IPS-20b (cell line): ENCODE measurements around the gene JADE2.

Experiments used
- H3K27ac ChIP-seq: one replicate; pipeline ENCODE4 v1.5.1; 2013; ENCODE audit warnings: low read length
- H3K27me3 ChIP-seq: 2 replicates; pipeline ENCODE4 v1.6.1; 2013; ENCODE audit warnings: mild to moderate bottlenecking, low read length, inconsistent platforms; ENCODE audit not compliant: insufficient read depth
- H3K36me3 ChIP-seq: 2 replicates; pipeline ENCODE4 v1.6.1; 2013; ENCODE audit warnings: low read depth, mild to moderate bottlenecking, inconsistent platforms, low read length, moderate library complexity; ENCODE audit not compliant: insufficient read depth
- H3K4me1 ChIP-seq: 2 replicates; pipeline ENCODE4 v1.6.1; 2013; ENCODE audit warnings: mild to moderate bottlenecking, control low read depth, inconsistent platforms, low read length, moderate library complexity; ENCODE audit not compliant: insufficient read depth
- H3K4me3 ChIP-seq: 2 replicates; pipeline ENCODE4 v1.5.1; 2013; ENCODE audit warnings: mild to moderate bottlenecking, low read length, inconsistent platforms
- H3K9ac ChIP-seq: 2 replicates; pipeline ENCODE4 v1.6.1; 2013; ENCODE audit warnings: low read depth, mild to moderate bottlenecking, inconsistent platforms, low read length, moderate library complexity
- H3K9me3 ChIP-seq: 2 replicates; pipeline ENCODE4 v1.6.1; 2013; ENCODE audit warnings: mild to moderate bottlenecking, low read depth, low read length, inconsistent platforms; ENCODE audit not compliant: insufficient read depth

Gene JADE2

DNA sequence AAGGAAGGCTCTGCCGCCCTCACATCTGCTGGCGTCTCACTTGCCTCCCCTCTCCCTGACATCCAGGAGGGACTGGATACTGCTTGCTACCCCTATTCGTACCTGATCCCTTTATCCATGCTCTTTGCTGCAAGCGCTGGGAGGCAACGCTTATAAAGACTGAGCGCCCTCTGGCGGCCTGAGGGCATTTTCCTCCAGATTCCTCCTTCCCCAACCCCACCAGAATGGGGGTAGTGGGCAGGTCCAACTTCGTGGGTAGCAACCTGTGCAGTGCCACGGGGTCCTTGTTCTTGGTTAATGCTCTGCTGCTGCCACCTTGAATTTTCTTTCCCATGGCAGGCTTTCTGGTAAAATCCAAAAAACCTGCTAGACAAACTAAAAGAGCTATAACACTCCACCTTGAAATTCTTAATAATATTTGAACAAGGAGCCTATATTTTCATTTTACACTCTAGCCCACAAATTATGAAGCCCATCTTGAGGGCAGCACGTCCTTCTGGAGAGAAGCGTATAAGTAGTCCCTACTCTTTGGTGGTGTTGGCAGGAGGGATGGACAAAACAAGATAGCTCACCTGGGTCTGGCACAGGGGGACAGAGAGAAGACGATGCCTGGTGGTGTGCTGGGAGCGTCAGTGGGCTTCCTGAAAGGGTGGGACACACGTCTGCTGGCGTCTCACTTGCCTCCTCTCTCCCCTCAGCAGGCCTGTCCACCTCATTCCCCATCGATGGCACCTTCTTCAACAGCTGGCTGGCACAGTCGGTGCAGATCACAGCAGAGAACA lies 52.5 kb downstream of the JADE2 start:
- Histone ChIP-seq H3K9ac (no peak overlapping the region), H3K4me3 (no peak overlapping the region), H3K27me3 (no peaks in the 10 kb centered on the region), H3K36me3 (peaks cover 70% of the 10 kb centered on the region), H3K27ac (no peak overlapping the region), H3K4me1 (no peaks in the 10 kb centered on the region), H3K9me3 (no peaks in the 10 kb centered on the region)

DNA sequence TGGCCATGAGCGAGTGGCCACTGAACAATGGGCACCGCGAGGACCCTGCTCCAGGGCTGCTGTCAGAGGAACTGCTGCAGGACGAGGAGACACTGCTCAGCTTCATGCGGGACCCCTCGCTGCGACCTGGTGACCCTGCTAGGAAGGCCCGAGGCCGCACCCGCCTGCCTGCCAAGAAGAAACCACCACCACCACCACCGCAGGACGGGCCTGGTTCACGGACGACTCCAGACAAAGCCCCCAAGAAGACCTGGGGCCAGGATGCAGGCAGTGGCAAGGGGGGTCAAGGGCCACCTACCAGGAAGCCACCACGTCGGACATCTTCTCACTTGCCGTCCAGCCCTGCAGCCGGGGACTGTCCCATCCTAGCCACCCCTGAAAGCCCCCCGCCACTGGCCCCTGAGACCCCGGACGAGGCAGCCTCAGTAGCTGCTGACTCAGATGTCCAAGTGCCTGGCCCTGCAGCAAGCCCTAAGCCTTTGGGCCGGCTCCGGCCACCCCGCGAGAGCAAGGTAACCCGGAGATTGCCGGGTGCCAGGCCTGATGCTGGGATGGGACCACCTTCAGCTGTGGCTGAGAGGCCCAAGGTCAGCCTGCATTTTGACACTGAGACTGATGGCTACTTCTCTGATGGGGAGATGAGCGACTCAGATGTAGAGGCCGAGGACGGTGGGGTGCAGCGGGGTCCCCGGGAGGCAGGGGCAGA lies 53.3 kb downstream of the JADE2 start:
- Histone ChIP-seq H3K4me3 (no peak overlapping the region), H3K27me3 (no peaks in the 10 kb centered on the region), H3K27ac (no peak overlapping the region), H3K36me3 (peaks cover 62% of the 10 kb centered on the region), H3K4me1 (no peaks in the 10 kb centered on the region), H3K9me3 (no peaks in the 10 kb centered on the region), H3K9ac (no peak overlapping the region)

DNA sequence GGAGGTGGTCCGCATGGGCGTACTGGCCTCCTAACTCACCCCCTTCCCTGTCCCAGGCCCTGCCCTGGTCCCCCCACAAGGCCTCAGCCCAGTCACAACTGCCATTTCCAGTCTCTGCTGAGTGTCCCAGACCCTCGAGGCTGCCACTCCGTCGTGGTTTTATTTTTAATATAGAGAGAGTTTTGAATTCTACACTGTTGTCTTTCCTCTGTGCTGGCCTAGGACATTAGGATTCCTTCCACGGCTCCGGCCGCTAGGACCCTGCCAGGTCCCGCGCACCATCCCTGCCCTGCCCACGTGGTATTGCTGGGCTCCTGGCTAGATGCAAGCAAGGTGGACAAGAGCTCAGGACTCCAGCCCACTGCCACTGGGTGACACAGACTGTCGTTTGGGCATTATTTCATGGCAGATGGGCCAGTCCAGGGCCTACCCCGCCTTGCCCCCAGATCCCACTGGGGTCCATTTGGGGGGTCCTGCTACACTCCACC lies 53.9 kb downstream of the JADE2 start:
- H3K27me3 ChIP-seq: no peaks in the 10 kb centered on the region
- no peak overlapping the region for H3K9ac ChIP-seq
- H3K27ac ChIP-seq: no peak overlapping the region
- no peak overlapping the region for H3K4me3 ChIP-seq
- H3K36me3 ChIP-seq: peaks cover 56% of the 10 kb centered on the region
- H3K4me1 ChIP-seq: no peaks in the 10 kb centered on the region
- H3K9me3 ChIP-seq: no peaks in the 10 kb centered on the region

DNA sequence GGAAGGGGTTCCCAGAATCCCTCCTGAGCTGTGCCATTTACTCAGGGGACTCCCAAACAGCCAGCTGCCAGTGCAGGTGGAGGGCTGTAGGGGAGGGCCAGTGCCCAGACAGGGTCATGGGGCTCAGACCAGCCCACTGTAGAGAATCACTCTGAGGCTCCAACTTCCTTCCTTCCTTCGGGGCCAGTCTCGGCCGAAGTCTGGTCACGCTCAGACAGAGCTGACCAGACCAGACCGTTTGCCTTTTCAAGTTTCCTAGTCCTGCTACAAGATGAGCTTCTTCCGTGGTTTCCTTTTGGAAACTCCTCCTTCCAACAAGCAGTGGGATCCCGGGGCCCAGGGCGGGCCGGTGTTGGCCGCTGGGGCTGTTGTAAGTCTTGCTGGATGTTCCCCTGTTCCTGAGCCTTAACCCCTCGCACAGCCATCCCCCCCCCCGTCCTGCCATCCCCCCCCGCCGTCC lies 54.6 kb downstream of the JADE2 start:
- no peak overlapping the region for H3K27ac ChIP-seq
- peaks cover 49% of the 10 kb centered on the region for H3K36me3 ChIP-seq
- H3K9ac ChIP-seq: no peak overlapping the region
- no peaks in the 10 kb centered on the region for H3K4me1 ChIP-seq
- H3K4me3 ChIP-seq: no peak overlapping the region
- no peaks in the 10 kb centered on the region for H3K27me3 ChIP-seq
- H3K9me3 ChIP-seq: no peaks in the 10 kb centered on the region

DNA sequence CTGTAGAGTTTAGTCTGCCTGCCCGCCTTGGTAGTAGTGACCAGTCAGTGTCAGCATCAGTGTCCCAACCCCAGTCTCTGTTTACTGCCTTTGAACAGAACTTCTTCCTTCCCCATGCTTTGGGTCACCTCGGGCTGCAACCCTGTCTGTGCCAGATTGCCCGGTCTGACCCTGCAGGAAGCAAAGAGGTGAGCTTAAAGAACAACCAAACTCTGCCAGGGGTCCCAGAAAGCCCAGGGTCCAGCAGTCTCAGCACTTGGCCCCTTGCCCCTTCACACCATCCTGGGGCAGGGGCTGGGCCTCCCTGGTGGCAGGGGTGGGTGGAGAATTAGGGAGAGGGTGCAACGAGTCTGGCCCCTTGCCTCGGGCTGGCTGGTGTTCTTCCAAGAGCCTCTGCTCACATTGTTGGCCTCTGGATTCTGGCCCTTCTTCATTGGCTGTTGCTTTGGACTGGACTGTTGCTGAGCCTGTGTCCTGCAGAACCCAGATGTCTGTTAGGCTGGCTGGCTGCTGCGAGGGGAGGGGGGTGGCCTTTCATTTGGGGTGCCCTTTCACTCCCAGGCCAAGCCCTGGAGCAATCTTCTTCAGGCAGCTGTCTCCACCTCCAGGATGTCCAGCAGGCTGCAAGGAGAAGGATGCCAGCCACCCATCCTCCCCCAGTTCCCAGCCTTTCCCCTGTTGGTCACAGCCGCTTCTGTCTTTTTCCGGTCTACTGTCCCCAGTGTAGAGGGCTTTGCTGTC lies 55.9 kb downstream of the JADE2 start:
- Histone ChIP-seq H3K27ac (no peak overlapping the region), H3K9ac (no peak overlapping the region), H3K27me3 (no peaks in the 10 kb centered on the region), H3K4me3 (no peak overlapping the region), H3K36me3 (peaks cover 40% of the 10 kb centered on the region), H3K4me1 (no peaks in the 10 kb centered on the region), H3K9me3 (no peaks in the 10 kb centered on the region)

DNA sequence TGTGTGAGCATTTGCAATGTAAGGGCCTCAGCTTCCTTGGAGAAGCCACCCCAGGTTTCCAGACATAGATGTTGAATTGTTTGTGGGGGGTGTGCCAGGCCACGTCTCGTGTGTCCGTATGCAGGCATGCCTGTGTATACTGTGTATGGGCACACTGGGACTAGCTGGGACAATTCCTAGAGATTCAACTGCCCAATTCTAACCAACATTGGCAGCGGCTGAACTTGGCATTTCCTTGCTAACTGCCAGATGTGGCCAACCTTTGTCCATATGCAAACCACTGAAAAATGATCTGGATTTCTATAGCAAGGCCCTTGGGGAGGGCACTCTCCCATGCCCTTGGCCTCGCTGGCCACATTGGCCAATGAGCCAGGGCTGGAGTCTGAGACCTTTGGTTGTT lies 56.8 kb downstream of the JADE2 start:
- H3K4me1 ChIP-seq: peaks cover 3% of the 10 kb centered on the region; the same call in 1 of the 2 replicates
- no peak overlapping the region for H3K4me3 ChIP-seq

DNA sequence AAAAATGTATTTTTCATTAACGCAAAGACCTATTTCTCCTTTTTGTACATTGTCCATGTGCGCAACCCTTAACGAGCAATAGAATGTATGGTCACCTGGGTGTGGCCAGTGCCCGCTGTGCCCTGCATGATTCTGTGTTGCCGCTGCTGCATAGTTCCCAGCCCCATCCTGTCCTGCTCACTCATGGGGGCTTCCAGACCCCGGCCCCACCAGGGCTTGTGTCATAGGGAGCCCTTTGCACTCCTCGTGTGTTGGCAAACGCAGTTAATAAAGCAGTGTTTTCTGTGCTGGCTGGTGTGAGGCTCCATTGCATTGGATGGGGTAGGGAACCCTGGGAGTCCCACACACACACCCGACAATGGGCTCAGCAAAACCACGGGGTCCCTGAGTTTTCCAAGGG lies 57.5 kb downstream of the JADE2 start:
- no peak overlapping the region for H3K9ac ChIP-seq
- H3K27me3 ChIP-seq: no peaks in the 10 kb centered on the region
- peaks cover 29% of the 10 kb centered on the region for H3K36me3 ChIP-seq
- no peaks in the 10 kb centered on the region for H3K9me3 ChIP-seq
- H3K4me3 ChIP-seq: no peak overlapping the region
- H3K4me1 ChIP-seq: peaks cover 3% of the 10 kb centered on the region; the same call in 1 of the 2 replicates
- no peak overlapping the region for H3K27ac ChIP-seq

More for the DNA sequence above, 56.8 kb downstream of the JADE2 start:
- H3K27me3 ChIP-seq: no peaks in the 10 kb centered on the region
- peaks cover 31% of the 10 kb centered on the region for H3K36me3 ChIP-seq
- H3K9me3 ChIP-seq: no peaks in the 10 kb centered on the region
- H3K27ac ChIP-seq: no peak overlapping the region
- H3K9ac ChIP-seq: no peak overlapping the region

DNA sequence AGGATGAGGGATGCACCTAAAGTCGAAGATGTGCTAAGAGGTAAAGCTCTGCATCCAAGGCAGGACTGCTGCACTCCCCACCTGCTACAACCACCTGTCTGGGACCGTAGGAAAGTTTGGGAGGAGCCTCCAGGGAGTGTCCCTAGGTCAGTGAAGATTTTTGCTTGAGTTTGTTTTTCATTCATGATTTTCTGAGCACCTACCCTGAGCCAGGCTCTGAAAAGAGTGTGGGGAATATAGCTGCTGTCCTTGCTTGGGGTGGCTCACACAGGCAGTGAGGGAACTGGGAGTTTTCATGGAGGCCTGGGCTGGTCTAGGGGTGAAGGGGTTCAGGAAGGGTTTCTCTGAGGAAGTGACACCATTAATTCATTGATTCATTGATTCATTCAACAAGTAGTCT lies 58.3 kb downstream of the JADE2 start:
- Histone ChIP-seq H3K4me3 (no peak overlapping the region), H3K27me3 (no peaks in the 10 kb centered on the region), H3K4me1 (peaks cover 3% of the 10 kb centered on the region; the same call in 1 of the 2 replicates), H3K9me3 (no peaks in the 10 kb centered on the region), H3K36me3 (peaks cover 21% of the 10 kb centered on the region), H3K27ac (no peak overlapping the region), H3K9ac (no peak overlapping the region)

DNA sequence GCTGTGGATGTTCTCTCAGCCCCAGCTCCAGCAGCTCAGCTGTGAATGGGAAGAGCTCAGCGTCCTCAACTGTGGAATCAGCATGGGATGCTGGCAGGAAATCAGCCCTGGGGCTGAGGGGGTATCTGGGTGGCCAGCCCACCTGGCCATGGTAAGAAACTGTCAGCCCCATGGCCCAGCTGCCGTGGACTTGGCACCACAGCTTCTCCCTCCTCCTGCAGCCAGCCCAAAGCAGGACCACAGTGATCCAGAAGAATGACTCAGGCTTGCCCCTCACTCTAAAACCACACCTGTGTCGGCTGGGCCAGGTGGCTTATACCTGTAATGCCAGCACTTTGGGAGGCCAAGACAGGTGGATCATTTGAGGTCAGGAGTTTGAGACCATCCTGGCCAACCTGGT lies 59.2 kb downstream of the JADE2 start:
- H3K9ac ChIP-seq: no peak overlapping the region
- no peak overlapping the region for H3K27ac ChIP-seq
- H3K36me3 ChIP-seq: peaks cover 12% of the 10 kb centered on the region; the same call in 1 of the 2 replicates
- H3K4me3 ChIP-seq: no peak overlapping the region
- H3K9me3 ChIP-seq: no peaks in the 10 kb centered on the region
- peaks cover 3% of the 10 kb centered on the region; the same call in 1 of the 2 replicates for H3K4me1 ChIP-seq
- H3K27me3 ChIP-seq: no peaks in the 10 kb centered on the region

DNA sequence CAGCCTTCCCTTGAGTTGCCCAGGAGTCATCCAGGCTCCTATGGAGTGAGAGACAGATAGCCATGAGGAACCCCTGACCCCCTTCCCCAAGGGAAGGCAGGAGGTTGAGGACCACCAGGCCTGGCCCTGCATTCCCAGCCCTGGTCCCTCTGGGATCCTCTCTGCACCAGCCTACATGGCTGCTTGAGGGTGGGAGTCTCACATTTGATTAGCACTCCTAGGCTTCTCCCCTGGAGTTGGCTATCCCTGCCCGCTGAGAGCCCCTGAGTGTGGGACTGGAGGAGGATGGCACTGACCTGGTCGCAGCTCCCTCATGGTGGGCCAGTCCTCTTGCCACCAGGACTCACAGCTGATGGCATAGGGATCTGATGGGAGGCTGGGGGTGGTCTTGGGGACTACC lies 60.5 kb downstream of the JADE2 start:
- H3K27me3 ChIP-seq: no peaks in the 10 kb centered on the region
- no peak overlapping the region for H3K4me3 ChIP-seq
- no peak overlapping the region for H3K27ac ChIP-seq
- H3K36me3 ChIP-seq: peaks cover 2% of the 10 kb centered on the region; the same call in 1 of the 2 replicates
- no peak overlapping the region for H3K9ac ChIP-seq
- H3K4me1 ChIP-seq: peaks cover 4% of the 10 kb centered on the region; the same call in 1 of the 2 replicates
- no peaks in the 10 kb centered on the region for H3K9me3 ChIP-seq

DNA sequence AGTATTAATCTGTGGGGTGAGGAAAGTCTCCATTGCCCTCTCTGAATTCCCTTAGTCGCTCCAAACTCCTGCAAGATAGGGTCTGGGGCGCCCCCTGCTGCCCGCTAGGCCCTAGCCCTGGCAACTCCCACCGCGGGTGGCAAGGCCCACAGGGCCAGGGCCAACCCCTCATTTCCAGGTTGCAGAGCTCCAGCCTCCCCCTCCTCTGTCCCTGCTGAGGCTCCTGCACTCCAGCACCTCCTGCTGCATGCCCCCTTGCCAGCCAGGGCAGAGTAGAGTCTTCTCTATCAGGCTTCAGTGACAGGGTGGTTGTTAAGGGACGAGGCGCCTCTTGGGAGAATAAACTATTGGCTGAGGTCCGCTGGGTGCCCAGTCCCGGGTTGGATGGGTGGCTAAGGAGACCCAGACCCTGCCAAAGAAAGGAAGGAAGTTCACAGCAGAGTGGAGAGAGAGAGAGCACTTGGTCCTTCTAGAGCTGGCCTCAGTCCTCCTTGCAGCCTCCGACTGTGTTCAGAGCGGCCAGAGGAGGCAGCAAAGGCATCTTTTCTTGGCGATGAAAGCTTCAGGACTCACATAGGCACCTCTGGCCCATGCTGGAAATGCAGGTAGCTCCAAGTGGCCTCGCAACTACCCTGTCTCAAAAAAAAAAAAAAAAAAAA lies 61.5 kb downstream of the JADE2 start:
- peak overlapping the region; percentile 33; the same call in 1 of the 2 replicates for H3K9ac ChIP-seq
- H3K27ac ChIP-seq: peak overlapping the region; percentile 82
- peaks cover 14% of the 10 kb centered on the region for H3K4me1 ChIP-seq
- H3K9me3 ChIP-seq: no peaks in the 10 kb centered on the region
- H3K27me3 ChIP-seq: no peaks in the 10 kb centered on the region
- H3K36me3 ChIP-seq: no peaks in the 10 kb centered on the region
- H3K4me3 ChIP-seq: peak overlapping the region; percentile 14; the same call in 1 of the 2 replicates
